Activated naive CD8-positive, alpha-beta T cell treated with anti-CD3 and anti-CD28 coated beads, Interleukin-2, amount 50 U/mL, for 16 hours (primary cell): ENCODE measurements around the gene SRGAP1.

Source experiments
- DNase-seq: peaks from one replicate; pipeline ENCODE4 v3.0.0-alpha.2; 2020; ENCODE audit warnings: low read depth, low spot score

Gene SRGAP1

DNA sequence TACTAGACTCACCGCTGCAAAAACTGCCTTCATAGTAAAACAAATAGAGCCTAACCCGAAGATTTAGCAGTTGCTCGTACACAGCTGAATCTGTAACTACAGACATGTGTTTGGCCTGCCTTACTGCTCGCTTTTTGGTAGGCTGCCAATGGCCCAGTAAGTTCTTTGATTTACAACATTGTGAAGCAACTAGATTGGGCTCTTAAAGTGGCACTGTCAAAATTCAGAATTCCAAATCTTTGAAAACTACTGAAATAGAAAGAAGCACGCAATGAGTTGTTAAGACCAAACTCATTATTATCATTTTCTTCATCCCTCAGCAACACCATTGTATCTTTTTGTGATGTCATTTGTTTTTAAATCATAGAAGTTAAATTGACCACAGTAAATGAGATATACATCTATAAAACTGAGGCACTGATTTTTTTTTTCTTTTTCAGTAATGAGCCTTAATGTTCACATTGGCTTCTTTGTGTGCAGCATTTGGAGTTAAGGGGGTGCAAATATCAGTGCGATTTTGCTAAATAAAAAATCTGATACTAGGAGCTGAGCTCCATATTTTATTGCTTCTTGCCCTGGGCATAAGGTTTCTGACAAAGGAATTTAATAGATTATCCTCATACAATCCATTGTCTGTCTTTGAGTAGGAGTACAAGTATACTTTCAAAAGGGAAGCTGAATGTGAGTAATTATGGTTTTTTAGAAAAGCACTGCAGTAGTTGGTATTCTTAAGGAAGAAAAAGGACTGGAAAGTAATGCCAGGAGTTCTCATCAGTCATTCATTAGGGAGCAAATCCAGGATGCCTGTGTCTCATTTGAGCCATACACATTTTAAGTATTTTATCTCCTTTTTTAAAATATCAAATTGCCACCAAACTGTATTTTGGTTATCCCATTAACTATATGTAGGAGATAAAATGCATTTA lies 239.0 kb downstream of the SRGAP1 start:
- DNase-seq, result no peak

DNA sequence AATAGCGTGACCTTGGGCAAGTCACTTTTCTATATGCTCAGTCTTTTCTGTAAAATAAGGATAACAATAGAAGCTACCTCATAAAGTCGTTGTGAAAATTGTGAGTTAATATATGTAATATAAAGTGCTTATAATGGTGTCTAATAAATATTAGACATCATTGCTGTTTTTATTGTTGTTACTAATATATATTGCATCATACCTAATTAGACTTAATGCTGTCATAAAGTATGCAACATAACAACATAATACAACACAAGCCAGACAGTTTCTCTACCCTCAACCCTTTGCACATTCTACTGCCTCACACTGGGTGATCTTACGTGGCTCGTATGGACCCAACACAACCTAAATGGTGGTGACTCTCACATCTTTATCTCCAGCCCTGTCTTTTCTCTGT lies 240.7 kb downstream of the SRGAP1 start:
- DNase-seq, result no peak

DNA sequence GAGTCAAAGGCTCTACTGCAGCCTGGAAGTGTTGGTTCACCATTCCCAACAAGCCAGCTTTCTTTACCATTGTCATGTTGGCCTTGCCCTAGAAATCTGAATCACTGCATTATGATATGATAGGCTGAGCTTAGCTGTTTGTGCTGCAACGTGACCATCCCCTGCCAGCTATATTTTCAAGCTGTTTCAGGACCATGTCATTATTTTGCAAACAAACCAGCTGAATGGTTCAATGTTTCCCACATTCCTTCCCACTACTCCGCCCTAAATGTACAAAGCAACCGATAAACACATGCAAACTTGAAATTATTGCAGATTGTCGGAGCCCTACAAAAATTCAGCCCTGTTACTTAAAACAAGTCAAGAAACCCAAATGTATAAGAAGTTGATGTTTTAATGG lies 241.5 kb downstream of the SRGAP1 start:
- no peak for DNase-seq

DNA sequence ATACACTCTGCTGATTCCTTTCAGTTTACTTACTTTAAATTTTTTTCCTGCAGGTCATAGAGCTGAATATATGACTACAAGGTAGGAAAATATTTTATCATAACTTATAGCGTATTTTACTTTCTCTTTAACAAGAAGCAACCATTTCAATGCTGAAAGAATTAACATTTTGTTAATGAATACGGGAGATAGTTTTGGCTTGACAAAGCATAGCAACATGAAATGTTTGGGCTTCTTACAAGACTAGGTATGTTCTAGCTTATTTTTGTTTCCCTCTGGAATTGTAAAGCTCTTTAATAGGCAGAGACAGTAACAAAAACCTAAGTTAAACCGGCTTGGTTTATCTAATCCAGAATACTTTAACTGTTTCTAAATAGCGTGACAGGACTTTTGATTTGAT lies 242.4 kb downstream of the SRGAP1 start:
- DNase-seq, result no peak

DNA sequence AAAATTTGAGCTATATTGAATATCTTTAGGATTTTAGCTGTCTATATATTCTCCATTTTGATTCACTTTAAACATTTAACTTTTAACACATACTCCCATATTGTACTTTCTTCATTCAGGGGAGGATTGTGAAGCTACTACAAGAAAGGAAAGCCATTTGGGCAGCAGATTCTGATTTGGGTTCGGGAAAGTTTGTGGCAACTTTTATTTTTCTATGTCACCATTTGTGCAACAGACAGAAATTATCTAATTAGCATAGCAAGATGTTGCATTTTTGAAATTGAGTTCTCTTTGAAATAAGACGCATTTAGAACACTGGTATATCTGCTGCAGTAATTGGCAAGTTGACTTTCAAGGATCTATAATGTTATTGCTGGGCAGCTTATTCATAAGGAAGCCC lies 243.3 kb downstream of the SRGAP1 start:
- no peak for DNase-seq

DNA sequence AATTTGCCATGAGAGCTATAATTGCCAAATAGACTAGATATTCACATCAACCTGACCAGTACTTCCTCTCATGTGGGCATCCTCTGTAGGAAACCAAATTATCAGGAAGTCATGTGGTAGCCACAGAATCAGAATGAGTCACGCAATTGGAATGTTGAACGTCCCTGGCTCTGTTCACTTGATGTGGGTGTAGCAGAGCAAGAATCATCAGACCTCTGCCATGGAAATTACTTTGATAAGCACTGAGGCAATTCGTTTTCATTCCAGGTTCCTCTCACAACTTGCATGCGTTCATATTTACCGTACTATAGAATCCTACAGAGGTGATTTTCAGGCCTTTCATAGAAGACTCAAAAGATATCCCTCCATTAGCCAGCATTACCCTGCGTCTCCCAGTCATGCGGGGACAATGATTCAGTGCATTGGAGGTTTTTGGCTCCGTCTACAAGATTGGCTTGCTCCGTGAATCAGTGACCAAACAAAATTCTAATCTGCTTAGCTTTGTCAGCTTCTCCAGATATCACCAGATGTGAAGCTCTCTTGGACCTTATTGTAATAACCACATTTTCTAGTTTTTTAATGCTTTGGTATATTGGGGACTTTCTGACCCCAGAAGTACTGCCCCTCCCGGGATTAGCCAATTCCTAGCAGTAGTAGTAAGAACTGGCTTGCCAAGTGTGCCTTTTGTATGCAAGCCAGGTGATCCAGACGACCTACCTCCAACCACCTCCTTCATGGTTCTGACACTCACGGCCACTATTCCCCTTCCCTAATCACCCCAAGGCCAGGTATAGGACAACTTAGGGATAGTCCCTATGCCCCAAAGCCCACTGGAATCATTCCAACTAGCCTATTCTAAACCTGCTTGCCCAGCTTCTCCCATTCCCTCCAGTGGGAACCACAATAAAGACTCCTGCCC lies 244.2 kb downstream of the SRGAP1 start:
- DNase-seq, result no peak

DNA sequence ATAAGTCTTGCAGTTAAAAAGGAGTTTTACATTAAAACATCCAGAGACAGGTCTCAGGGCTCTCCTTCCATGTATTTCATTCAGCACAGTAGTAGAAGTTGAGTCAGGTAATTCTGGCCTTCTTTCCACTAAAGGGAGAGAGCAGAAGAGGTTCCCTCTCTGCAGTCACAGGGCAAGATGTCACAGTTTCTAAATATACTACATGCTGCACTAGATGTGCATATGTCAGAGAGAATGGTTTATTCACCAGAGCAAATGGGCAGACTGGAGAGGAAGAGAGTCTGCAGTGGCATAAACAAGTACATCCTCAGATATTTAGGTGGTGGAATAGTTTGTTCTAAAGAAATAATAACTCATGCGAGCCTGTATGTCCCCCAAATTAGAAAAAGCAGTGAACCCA lies 245.5 kb downstream of the SRGAP1 start:
- no peak for DNase-seq

DNA sequence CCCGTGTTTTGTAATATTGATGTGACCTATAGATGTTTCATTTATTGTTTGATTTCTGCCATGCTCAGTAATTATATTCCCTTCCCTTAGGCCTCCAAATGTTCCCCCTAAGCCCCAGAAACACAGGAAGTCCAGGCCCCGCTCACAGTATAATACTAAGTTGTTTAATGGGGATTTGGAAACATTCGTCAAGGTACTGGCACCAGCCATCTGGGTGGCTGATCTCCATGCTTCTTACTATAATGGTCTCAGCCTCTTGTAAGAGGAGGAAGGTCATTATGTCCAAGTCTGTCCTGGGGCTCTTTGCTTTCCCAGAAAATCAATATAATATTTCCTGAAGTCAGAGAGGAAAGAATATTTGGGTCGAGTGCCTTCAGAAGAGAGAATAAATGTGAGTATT lies 246.7 kb downstream of the SRGAP1 start:
- no peak for DNase-seq

DNA sequence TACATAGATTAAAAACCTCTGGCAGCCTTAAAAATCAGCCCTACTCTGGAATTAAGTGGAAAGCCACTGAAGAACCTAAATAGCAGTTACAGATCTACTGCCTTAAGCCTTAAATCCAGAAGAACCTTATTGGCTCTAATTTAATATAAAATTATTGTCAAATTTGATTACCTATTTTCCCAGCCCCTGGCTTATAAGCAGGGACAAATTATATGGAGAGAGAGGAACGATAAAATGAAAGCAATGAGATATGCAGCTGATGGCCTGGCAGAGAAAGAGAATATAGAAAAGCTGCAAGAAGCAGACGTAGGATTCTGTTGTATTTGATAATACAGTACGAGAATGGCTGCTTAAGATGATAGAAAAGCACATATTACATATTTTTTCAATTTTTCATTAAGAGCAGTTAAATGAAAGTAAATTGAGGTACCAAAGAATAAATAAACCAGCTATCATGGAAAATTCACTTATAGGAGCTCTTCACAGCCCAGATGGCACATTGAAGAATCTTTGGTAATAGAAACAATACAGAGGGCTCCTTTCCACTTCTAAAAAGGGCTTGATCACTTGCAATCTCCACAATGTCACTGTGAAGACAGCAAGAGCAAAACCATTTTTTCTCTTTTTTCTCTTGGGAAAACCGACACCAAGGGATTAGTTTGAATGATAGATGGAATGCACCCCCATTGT lies 248.2 kb downstream of the SRGAP1 start:
- no peak for DNase-seq

DNA sequence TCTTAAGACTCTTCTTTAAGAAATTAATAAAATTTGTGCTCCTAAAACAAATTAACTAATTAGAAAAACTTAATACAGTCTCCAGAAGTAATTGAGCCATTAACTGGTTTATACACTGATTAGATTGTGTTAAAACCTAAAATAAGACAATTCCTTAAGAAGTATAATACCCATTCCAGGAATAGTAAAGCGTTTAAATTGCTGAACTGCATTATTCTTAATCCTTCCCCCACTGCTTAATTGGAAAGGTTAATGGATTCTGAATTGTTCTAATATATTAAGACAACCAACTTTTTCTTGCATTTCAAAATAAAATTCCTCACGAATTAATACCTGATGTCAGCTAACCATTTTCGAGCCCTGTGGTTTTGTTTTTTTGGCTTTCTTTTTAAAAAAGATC lies 249.2 kb downstream of the SRGAP1 start:
- DNase-seq, result no peak

DNA sequence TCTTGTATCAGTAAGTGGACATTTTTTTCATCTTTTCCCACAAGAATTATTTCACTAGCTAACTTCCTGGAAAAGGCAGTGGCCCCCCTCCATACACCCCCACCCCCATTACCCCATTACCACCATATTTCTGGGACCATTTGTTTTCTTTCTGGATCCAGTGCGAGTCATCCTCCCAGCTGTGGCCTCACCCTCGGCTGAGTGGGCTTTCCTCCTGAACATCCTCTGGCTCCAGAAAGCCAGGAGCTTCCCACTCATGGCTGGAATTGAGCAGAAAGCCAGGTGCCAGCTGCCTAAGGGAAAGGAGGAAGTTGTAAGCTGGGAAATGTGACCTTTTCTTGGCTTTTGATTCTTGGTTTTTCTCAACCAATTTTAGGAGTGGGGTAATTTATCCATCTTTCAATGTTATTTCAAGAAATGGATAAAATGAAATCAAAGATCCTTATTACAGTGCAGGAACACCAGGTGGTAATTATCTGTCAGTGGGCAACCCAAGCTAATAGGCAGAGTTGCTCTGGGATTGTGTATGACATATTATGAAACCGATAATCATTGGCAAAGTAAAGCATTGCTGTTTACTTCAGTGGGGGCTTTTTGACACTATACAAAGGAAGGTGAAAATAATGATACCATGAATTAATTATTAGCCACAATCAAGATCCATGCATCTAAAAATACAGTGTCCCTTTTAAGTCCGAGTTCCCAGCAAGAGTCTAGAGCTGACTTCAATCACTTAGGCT lies 253.0 kb downstream of the SRGAP1 start:
- no peak for DNase-seq

DNA sequence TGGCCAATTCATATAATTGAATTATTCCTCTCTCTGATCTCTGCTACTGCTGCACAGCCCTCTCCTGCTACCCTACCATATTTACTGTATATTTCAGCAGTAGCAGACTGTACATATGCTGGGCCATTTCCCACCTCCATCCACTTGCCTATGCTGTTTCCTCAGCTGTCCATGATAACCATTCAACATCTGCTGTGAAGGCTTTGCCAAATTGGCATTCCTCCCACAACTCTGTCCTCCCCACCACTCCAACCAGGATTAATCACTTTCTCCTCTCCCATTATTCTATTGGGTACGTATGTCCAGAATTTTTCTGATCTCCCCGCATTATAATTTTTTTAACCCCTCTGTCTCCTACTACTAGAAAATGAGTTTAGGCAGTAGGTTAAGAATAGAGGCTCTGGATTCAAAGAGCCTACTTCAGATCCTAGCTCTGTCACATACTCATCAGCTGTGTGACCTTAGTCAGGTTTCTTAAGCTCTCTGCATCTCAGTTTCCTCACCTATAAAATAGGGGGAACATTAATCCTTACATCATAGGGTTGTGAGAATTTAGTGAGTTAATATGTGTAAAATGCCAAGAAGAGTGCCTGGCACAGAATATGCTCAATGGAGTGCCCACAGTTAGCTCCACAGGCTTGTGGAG lies 254.3 kb downstream of the SRGAP1 start:
- DNase-seq, result no peak

DNA sequence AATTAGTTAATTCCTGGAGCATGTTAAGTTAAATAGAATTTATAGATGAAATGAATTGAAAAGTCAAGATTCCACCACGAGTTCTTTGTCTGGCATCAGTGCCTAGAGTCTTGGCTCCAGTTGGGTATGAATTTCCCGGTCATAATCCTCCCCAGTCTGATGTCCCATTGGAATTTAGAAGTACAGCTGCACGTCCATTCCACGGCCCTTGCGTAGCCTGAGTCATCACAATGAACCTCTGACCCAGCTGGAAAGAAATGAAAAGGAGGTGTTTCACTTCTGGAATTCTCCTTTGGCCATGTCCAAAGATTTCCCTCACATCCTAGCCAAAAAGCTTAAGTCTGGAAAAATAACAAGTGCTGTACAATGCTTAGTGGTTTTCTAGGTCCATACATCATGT lies 254.9 kb downstream of the SRGAP1 start:
- no peak for DNase-seq

DNA sequence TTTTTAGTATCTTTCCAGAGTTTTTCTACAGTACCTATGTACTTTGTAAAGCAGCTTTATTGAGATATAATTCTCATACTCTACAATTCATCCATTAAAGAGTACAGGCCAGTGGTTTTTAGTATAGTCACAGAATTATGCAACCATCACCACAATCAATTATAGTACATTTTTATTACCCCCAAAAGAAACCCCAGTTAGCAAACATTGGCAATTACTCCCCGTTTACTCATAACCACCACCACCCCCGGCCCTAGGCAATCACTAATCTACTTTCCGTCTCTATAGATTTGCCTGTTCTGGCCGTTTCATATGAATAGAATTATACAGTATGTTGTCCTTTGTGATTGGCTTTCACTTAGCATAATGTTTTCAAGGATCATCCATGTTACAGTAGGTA lies 257.8 kb downstream of the SRGAP1 start:
- no peak for DNase-seq

DNA sequence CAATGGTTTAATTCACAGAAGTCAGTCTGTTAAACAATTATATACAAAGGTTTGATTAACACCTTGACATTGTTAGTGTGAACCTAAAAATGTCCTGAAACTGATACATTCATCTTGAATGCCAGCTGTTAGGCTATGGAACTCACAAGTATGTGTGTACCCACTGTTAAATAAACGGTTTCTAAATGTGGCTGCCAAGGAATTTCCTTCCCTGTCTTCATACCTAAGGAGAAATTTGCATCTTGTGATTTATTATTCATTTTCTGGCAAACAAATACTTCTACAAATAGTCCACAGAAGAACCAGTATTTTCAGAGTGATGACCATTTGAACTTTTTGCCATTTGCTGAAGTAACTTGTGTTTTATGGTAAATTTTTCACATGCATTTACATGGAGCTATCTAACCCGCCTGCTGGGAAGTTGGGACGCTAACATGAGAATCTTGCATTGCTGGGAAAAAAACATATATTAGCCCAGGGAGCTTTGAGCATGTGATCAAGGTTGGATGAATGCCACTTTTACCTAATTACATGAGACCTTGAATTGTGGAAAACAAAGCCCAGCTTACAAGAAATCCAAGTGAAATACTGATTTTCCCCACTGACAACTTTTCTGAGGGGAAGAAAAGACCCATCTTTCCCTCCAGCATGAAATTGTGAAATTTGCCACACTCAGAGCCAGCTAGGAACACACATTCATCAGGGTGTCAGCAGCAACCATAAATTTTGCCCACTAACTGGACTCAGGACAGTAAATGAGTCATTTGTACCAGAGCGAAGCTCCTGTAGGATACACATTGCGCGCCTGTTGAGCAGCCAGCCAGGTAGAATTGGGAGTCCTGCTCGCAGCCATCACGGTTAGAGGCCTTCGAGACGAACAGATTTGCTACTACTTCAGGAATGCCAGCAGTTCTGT lies 259.6 kb downstream of the SRGAP1 start:
- no peak for DNase-seq

DNA sequence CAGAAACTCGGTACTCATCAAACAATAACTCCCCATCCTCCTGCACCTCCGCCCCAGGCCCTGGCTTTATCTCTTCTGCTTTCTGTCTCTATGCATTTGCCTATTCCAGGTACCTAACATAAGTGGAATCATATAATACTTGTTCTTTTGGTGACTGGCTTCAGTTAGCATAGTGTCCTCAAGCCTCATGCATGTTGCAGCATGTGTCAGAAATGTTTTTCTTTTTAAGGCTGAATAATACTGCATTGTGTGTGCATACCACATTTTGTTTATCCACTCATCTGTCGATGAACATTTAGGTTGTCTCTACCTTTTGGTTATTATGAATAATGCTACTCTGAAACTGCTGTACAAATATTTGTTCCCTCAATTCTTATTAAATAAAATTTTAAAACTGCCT lies 260.5 kb downstream of the SRGAP1 start:
- no peak for DNase-seq

DNA sequence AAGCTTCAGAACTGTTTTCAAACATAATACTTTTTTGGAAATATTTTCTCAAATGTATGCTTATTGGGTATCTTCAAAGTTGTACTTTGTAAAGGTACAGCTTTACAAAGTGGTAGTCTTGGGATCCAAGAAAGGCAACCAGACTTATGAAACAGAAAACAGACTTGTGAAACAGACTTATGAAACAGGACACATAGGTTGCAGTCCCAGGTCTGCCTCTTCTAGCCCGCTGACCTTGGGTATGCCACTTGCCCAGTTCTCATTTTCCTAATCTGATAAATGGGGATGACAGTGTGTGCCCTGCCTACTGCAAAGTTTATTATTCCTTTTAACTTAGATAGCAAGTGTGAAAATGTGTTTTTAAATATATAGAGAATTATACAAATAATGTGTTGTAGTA lies 263.3 kb downstream of the SRGAP1 start:
- DNase-seq, result no peak

DNA sequence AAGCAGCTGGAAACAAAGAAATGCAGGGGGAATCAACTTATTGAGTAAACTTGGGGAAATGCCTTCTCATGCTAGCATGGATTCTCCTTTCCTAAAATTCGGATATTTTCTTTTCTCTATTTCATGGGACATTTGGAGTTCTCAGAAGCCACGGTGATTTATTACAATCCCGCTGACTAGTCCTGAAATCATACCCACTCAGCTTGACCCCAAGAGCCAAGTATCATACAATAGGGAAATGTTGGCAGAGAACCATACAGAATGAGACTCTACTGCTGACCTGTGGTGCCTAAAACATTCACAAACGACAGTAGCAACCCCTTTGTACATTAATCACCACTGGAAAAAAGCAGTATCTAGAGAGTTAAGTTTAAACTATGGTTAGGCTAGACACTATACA lies 265.2 kb downstream of the SRGAP1 start:
- DNase-seq, result no peak

DNA sequence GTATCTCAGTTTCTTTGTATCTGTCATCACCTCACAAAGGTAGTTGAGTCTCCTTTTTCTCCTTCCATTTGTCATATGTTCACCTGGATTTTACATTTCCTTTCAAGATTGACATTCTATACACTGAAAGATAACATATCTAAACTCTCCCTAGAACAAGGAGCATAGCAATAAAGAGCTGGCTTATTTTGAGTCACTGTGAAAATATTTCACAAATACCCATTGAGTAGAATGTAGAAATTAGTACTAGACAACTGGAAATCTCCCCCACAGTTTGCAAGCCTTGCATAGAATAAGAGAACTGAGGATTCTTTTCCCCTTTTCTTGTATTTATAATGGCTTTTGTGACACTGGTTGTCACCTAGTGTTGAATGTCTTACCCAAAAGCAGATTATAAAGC lies 266.4 kb downstream of the SRGAP1 start:
- no peak for DNase-seq

DNA sequence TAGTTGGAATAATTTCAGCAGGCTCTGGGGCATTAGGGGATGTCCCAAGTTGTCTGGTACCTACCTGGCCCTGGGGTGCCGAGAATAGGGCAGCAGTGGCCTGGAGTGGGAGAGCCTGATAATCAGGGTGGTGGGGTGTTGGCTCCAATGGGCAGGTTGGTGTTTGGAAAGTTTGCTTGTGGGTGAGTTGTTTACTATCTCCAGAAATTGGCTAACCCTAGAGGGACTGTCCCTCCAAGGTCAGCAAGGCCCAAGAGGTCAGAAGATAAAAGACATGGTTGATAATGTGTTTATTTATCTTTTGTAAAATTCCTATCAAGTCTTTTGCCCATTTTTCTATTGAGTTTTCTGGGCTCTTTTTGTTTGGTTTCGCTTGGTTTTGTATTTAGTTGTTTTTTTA lies 272.5 kb downstream of the SRGAP1 start:
- no peak for DNase-seq
